Renal cortical epithelial cell (primary cell): ENCODE results near the gene PDGFB. TPM values are rescaled to one million over a fixed set of nuclear protein-coding genes. Genes with fewer than 3 reads are reported as not detected.
A peak's percentile ranks its signal among the peaks of the same experiment; 100 is the strongest.

Experiments
- DNase-seq: peaks from one replicate; pipeline ENCODE4 v3.0.0-alpha.2; 2011; ENCODE audit warnings: low read depth
- total RNA-seq: library from RNA; depleted of rRNA; stranded (reverse); fragments of >200 nt; gene quantifications from 2 replicates; pipeline ENCODE4 v1.2.3, GENCODE V29; 2014

PDGFB gene
- total RNA-seq, 1 donor from 2014 or later = 63.6 TPM

GRCh38 chr22:39207141-39208012, 37.4 kb downstream of the PDGFB start:
- DNase-seq = no peak

- no peak for DNase-seq
These were observed 38.3 kb downstream of the PDGFB start for GRCh38 chr22:39206491-39206890.

- peak; percentile 67 for DNase-seq
These were observed 39.3 kb downstream of the PDGFB start for GRCh38 chr22:39205344-39206021.

GRCh38 chr22:39204216-39204615, 40.6 kb downstream of the PDGFB start:
- DNase-seq = no peak

- no peak for DNase-seq
These were observed 47.2 kb downstream of the PDGFB start for GRCh38 chr22:39197578-39197977.

- DNase-seq = no peak
These were observed 50.7 kb downstream of the PDGFB start for GRCh38 chr22:39194098-39194497.

GRCh38 chr22:39188809-39189208, 56.0 kb downstream of the PDGFB start:
- DNase-seq = no peak

- no peak for DNase-seq
These were observed 59.2 kb downstream of the PDGFB start for GRCh38 chr22:39185601-39186012.

- DNase-seq = no peak
These were observed 59.9 kb downstream of the PDGFB start for GRCh38 chr22:39184586-39185577.

- DNase-seq = peak; percentile 65
These were observed 60.7 kb downstream of the PDGFB start for GRCh38 chr22:39183991-39184585.

- no peak for DNase-seq
These were observed 62.2 kb downstream of the PDGFB start for GRCh38 chr22:39182478-39183030.

- DNase-seq = no peak
These were observed 63.0 kb downstream of the PDGFB start for GRCh38 chr22:39181778-39182177.

- no peak for DNase-seq
These were observed 63.4 kb downstream of the PDGFB start for GRCh38 chr22:39181356-39181755.

GRCh38 chr22:39179841-39180335, 64.9 kb downstream of the PDGFB start:
- DNase-seq = no peak

GRCh38 chr22:39179401-39179827, 65.4 kb downstream of the PDGFB start:
- DNase-seq = no peak

GRCh38 chr22:39178206-39179111, 66.3 kb downstream of the PDGFB start:
- DNase-seq = no peak

GRCh38 chr22:39177791-39178190, 67.0 kb downstream of the PDGFB start:
- DNase-seq = no peak

- DNase-seq = no peak
These were observed 67.4 kb downstream of the PDGFB start for GRCh38 chr22:39177456-39177775.

GRCh38 chr22:39176714-39177455, 67.9 kb downstream of the PDGFB start:
- DNase-seq = no peak
